Measurements from ENCODE around the gene MYO9B.

MYO9B gene, protein sequence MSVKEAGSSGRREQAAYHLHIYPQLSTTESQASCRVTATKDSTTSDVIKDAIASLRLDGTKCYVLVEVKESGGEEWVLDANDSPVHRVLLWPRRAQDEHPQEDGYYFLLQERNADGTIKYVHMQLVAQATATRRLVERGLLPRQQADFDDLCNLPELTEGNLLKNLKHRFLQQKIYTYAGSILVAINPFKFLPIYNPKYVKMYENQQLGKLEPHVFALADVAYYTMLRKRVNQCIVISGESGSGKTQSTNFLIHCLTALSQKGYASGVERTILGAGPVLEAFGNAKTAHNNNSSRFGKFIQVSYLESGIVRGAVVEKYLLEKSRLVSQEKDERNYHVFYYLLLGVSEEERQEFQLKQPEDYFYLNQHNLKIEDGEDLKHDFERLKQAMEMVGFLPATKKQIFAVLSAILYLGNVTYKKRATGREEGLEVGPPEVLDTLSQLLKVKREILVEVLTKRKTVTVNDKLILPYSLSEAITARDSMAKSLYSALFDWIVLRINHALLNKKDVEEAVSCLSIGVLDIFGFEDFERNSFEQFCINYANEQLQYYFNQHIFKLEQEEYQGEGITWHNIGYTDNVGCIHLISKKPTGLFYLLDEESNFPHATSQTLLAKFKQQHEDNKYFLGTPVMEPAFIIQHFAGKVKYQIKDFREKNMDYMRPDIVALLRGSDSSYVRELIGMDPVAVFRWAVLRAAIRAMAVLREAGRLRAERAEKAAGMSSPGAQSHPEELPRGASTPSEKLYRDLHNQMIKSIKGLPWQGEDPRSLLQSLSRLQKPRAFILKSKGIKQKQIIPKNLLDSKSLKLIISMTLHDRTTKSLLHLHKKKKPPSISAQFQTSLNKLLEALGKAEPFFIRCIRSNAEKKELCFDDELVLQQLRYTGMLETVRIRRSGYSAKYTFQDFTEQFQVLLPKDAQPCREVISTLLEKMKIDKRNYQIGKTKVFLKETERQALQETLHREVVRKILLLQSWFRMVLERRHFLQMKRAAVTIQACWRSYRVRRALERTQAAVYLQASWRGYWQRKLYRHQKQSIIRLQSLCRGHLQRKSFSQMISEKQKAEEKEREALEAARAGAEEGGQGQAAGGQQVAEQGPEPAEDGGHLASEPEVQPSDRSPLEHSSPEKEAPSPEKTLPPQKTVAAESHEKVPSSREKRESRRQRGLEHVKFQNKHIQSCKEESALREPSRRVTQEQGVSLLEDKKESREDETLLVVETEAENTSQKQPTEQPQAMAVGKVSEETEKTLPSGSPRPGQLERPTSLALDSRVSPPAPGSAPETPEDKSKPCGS (N-terminal part only)

DNA sequence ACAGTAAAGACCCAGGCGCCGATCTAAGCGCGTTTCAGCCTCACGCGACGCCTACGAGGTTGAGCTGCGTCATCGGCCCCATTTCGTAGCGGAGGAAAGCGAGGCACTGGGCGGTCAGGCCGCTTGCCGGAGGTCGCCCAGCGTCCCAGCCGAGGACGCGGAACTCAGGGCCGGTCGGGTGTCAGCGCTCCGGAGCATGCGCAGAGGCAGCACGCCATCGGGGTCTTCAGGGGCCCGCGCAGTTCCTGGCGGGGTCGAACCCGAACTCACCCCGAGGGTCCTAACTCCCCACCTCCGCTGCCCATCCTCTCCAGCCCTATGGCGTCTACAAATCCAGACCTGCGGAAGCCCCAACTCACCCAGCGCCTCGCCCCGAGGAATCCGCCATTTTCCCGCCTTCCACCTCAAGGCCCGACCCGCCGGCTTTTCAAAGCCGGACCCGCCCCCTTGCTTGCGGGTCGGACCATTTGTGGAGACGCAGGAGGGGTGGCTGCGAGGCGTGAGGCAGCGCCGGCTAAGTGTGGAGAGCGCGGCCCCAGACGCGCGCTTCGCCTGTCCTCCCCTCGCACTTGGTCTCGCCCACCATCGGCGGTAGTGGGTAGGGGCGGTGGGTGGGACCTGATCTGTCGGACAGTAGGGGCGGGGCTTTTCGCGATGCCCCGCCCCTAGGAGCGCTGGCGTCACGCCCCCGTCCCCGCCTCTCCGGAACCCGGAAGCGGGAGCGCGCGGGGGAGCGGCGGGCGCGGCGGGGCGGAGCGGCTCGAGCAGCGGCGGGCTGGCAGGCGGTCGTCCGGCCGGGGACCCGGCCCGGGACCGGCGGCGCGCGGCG, at the start of gene MYO9B, which contains the start of gene HAUS8:
Gene MYO9B (plus strand): TSS at position 743 of the 829 bp plus-strand sequence. CDS start 25,941 bp downstream, outside the sequence.
Gene HAUS8 (minus strand): TSS at position 418 of the 829 bp plus-strand sequence. CDS start 30 bp downstream, at position 388.
- DNase-seq, result peak; percentile 100

DNA sequence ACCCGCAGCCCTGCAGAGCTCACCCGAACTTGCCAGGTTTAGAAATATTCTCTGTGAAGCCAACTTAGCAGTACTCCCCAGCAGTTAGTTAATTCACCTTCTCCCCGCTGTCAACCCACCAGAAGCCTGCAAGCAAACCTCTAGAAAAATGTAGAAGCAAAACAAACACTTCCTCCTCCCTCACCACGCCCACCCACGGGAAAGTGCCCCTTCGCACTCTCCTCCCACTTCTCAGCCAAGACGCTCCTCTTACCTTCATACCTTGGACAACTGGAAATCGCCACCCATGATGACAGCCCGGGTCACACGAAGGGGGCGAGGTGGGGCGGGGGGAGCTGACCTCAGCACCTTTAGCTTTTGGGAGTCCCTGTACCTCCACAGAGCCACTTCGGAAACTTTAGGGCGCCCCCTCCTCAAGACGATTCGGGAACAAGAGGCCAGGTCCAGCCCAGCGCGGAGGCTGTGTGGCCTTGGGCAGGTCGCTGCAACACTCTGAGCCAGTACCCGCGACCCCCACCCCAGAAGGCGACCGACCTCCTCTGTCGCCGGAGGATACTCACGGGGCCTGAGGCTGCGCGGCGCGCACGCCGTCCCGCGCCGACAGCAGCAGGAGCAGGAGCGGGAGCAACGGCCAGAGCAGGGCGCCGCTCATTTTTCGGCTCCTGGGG, 49.5 kb upstream of the MYO9B start:
- DNase-seq, result peak; percentile 68

DNA sequence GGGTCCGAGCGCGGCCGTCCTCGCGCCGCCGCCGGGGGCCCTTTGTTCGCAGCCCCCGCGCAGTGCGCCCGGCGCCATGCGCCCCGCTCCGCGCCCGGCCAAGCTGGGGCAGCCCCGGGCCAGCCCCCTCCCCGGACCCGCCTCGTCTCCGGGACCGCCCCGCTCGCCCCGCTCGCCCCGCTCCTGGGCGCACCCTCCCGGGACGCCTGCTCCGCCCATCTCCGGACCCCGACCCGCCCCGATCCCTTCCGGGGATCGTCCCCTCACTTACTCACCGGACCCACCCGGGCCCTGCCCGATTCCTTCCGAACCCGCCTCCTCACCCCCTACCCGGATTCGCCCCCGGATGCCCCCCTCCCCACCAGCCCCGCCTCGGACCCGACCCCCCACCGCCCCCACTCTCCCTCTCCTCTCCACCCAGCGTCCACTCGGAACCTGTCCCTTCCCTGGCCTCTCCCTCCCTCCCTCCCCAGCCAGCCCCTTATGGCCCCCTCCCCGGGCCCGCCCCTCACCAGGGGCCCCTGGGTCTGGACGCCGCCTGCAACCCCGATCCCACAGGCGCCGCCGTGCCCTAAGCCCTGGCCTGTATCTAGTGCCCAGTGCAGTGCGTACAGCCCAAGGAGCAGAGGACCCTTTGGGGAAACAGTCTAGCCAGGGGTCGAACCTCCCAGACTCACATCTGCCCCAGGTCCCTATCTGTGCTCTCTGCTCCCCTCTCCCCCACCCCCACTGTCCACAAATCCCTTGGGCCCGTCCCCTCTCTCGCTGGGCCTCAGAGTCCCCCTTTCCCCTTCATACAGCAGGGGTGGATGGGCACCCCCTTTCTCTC, 48.7 kb upstream of the MYO9B start, which contains the start of gene CPAMD8:
Gene CPAMD8 (minus strand): TSS at position 105 of the 829 bp plus-strand sequence. CDS start 168 bp downstream, outside the sequence.
- DNase-seq, result peak; percentile 61

DNA sequence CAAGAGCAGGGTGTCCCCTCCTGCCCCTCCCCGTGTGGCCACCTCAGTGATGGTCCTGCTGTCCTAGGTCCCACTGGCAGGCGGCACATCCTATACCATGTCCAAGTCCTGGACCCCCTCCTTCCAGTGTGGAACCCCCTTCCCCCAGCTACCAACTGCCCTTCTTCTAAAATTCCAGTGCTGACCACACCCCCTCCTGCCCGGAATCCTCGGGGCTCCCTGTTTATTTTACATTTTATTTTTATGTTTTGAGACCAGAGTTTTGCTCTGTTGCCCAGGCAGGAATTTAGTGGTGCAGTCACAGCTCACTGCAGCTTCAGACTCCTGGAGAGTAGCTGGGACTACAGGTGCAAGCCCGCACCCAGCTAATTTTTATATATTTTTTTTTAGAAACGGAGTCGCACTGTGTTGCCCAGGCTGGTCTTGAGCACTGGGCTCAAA, 48.0 kb upstream of the MYO9B start:
- DNase-seq, result no peak

DNA sequence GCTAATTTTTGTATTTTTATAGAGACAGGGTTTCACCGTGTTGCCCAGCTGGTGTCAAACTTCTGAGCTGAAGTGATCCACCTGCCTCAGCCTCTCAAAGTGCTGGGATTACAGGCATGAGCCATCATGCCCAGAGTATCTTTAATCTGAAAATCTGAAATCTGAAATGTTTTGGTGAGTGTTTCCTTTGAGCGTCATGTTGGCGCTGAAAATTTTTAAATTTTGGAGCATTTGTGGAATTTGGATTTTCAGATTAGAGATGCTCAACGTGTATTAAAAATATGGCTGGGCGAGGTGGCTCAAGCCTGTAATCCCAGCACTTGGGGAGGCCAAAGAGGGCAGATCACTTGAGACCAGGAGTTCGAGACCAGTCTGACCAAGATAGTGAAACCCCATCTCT, 43.8 kb upstream of the MYO9B start:
- DNase-seq, result no peak

DNA sequence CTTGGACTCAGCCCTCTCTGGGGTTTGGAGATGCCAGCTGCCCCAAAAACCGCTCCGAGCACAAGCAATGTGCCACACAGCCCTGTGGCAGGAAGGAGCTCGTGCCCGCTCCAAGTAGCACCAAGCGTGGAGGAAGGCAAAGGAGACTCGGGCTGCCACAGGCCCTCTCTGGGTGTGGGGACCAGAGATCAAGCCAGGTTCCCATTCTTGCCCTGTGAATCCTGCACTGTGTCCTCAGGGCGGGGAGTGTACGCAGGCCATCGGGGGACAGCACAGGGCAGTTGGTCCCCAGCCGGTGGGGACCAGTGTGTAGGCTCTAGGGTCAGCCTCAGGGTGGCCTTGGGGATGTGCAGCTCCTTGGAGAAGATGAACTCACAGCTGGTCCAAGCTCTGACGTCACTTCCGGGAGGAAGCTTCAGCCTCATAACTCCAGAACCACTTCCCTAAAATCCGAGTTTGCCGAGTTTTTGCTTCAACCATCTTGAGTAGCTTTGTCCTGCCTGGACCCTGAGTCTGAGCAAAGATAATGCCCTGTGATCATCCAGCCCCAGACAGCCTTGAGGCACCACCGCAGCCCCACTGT, 39.6 kb upstream of the MYO9B start:
- no peak for DNase-seq

DNA sequence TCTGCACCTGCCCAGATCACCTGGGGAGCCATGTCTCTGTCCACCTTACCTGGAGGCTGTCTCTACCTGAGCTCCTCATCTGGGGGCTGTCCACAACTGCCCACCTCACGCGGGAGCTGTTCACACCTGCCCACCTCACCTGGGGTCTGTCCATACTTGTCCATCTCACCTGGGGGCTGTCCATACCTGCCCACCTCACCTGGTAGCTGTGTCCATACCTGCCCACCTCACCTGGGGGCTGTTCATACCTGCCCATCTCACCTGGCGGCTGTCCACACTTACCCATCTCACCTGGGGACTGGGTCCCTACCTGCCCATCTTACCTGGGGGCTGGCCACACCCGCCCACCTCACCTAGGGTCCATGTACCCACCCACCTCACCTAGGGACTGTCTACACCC, 38.9 kb upstream of the MYO9B start:
- no peak for DNase-seq

DNA sequence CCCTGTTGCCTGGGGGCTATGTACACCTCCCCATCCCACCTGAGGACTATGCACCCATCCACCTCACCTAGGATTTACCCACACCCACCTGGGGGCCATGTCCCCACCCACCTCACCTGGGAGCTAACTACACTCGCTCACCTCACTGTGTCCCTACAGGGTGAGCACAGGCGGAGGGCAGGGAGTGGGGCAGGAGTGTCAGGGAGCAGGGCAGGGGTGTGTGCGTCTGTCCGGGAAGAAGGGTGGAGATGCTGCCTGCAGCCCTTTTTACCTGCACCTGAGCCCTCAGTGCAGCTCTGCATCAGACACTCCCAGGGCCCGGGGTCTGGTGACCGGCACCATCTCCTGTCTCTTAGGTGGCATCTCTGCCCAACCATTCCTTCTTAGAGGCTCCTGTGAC, 38.4 kb upstream of the MYO9B start:
- no peak for DNase-seq

DNA sequence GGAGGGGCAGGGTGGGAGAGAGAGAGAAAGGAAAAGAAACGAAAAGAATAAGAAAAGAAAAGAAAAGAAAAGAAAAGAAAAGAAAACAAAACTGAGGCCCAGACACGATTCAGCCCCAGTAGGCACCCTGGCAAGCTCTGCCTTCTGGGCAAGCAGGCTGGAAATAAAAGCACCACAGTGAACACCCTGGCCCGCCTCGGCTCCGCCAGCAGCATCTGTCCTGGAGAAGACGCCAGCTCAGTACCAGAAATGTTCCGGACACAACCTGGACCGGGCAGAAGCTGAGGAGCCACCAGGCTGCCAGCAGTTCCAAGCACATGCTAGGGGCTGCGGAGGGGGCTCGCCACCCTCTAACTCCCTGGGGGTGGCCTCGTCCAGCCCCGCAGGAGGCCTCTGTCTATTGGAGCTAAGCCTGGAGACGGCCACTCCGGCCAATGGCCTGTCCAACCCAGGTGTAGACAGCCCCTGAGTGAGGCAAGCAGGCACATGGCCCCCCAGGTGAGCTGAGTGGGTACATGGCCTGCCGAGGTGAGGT, 37.5 kb upstream of the MYO9B start:
- DNase-seq, result no peak

DNA sequence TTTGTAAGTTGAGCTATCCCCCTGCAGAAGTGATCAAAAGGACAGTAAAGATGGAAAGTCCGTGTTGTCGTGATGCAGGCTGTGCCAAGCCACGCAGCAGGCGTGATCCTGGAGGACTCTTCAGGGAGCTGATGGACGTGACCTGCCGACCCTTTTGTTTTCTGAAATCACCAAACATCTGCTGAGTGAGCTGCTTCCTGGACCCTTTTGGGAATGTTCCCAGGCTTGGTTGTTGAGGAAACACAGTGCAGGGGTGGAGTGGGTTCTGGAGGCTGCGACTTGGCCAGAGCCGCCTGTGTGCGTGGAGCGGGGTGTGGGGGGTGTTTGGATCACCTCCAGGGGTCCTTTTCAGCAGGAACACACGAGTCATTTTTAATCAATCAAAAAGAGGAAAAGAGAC, 33.6 kb upstream of the MYO9B start:
- peak; percentile 85 for DNase-seq

DNA sequence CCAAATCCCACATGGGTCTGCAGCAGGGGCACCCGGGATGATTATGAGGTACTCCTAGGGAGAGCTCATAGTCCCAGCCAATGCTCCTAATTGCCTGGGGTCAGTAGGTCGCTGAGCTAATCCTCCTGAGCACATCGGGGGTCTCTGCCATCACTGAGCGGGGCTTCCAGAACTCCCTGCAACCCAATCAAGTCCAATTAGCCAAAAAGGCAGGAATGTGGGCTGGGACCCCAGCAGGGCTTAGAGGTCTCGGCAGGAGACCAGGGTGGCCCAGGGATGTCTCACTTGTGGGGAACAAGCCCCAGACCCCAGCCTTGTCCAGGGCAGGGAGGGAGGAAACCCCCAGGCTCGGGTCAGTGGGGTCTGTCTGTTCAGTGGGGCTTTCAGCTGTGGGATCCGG, 31.8 kb upstream of the MYO9B start:
- DNase-seq, result peak; percentile 82

DNA sequence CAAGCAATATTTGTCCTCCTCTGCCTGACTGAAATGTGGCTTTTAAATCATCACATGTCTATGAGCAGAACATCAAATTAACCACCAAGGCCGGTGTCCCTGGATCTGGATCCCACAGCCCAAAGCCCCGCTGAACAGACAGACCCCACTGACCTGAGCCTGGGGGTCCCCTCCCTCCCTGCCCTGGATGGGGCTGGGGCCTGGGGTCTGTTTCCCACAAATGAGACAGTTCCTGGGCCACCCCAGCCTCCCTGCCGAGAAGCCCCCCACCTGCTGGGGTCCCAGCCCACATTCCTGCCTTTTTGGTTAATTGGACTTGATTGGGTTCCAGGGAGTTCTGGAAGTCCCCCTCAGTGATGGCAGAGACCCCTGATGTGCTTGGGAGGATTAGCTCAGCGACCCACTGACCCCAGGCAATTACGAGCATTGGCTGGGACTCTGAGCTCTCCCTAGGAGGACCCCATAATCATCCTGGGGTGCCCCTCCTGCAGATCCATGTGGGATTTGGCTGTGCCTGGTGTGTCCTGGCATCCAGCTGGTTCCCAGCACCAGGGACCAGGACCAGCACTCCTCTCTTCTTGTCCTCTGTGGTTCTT, 29.6 kb upstream of the MYO9B start:
- peak; percentile 37 for DNase-seq

DNA sequence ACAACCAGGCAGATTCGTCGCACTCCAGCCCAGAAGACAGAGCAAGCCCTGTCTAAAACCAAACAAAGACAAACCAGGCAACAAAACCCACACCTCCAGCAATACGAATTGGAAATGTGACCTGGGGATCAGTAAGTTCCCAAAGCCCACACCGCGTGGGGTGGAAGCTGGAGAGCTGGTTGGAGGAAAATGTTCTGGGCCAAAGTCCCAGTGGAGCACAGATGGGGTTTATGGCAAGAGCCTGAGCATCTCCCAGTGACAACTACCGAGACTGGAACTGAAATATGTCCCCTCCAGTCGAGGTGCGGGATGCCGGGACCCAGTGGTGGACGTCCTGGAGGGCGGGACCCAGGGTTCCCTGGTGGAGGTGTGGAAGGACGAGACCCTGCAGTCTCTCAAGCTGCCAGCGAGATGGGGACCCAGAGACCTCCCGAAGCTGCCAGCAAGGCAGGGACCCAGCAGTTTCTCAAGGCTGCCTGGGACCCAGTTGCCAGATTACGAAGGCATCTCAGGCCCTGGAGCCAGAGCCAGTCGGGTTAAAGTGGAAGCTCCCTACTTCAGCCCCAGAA, 26.6 kb upstream of the MYO9B start:
- DNase-seq, result no peak

DNA sequence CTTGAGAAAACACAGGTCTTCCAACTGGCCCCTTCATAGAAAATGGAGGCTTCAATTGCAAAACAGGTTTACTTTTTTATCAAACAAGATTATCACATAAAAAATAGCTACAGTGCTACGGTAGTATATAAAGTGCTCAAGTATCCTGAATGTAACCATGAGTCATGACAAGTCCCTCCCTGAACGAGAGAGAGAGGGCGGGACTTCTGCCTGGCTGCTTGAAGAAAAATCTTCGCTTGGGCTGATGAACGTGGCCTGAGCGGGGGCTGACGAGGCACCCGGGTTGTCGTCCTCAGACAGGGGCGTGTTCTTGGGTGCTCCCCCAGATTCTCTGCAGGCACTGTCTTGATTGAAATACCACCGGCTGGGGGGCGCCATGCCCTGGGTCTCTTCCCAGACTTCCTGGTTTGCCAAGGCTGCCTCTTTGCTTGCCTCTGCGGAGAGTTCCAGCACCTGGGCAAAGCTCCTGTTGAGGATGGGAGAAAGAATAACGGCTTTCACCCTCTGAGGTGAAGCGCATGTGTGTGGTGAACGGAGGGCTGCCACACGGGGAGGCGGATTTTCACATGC, 25.8 kb upstream of the MYO9B start:
- DNase-seq, result no peak

DNA sequence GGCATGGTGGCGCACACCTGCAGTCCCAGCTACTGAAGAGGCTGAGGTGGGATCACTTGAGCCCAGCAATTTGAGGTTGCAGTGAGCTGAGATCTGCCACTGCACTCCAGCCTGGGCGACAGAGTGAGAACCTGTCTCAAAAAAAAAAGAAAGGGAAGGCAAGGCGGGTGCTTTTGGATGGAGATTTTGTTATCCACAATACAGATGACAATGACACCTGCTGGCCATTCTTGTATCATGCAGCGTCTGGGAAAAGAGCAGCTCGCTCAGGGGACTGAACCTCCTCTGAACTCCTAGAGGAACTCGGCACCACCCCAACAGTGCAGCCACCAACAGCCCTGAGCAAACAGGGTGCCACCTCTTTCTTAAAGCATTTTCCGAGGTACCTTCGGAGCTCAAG, 23.1 kb upstream of the MYO9B start:
- DNase-seq, result peak; percentile 85

DNA sequence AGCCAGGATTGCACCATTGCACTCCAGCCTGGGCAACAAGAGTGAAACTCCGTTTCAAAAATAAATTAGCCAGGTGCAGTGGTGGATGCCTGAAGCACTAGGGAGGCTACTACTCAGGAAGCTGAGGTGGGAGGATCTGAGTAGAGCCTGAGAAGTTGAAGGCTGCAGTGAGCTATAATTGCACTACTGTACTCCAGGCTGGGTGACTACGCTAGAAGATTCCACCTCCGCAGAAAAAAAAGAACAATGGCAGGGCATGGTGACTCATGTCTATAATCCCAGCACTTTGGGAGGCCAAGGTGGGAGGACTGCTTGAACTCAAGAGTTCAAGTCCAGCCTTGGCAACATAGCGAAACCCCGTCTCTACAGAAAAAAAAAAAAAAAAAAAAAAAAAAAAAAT, 20.8 kb upstream of the MYO9B start:
- no peak for DNase-seq

DNA sequence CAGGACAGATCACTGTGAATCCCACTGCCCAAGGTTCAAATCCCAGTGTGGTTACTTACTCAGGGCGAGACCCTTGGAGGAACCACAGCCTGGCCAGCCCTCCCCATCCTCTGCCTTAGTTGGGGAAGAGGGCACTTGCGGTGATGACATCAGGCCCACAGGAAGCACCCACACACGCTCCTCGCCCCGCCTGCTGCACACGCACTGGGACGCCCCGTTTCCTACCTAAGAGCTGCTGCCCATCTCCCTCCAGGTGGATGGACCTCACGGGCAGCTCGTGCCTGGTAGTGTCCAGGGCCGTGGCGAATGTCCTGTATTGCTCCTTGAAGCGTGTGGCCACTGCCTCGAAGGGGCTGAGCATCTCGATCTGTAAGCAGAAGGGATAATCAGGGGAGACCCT, 19.9 kb upstream of the MYO9B start:
- DNase-seq, result no peak

DNA sequence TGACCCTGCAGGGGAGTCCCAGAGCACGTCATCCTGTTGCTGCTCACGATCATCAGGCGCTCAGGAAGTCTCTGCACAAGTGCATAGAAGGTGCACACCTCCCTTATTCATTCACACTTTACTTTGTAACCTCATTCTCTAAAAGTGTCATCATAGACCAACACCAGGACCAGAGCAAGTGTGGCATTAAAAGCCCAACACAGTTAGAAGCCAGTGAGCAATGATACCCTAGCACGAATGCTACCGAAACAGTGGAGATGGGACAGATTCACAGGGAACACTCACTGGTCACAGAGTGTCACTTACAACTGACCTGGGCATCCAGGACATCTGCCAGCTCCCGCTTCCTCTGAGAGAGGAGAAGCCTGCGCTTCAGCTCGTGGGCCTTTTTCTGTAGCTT, 17.3 kb upstream of the MYO9B start:
- DNase-seq, result peak; percentile 49

Measured in eye (tissue), 1 donor.